Islet precursor cell (in vitro differentiated cells): ENCODE measurements around the gene SOX8.

Experiments
- DNase-seq: peaks from one replicate; pipeline ENCODE4 v3.0.0-alpha.2; 2018

The SOX8 gene

GRCh38 chr16:1010815-1011214 is 29.2 kb downstream of the SOX8 start:
- DNase-seq, result no peak

GRCh38 chr16:1011316-1012082 is 29.9 kb downstream of the SOX8 start:
- no peak for DNase-seq

- no peak for DNase-seq
Measured at GRCh38 chr16:1012135-1012534, 30.6 kb downstream of the SOX8 start.

- DNase-seq, result no peak
Measured at GRCh38 chr16:1012722-1013592, 31.4 kb downstream of the SOX8 start.

- DNase-seq, result no peak
Measured at GRCh38 chr16:1013593-1013900, 32.0 kb downstream of the SOX8 start.

- no peak for DNase-seq
Measured at GRCh38 chr16:1014221-1014620, 32.7 kb downstream of the SOX8 start.

GRCh38 chr16:1014771-1015495 is 33.4 kb downstream of the SOX8 start:
- peak; percentile 80 for DNase-seq

- no peak for DNase-seq
Measured at GRCh38 chr16:1018447-1019198, 37.1 kb downstream of the SOX8 start.

GRCh38 chr16:1019231-1020090 is 37.9 kb downstream of the SOX8 start:
- DNase-seq, result no peak

- DNase-seq, result no peak
Measured at GRCh38 chr16:1020091-1020399, 38.5 kb downstream of the SOX8 start.

- no peak for DNase-seq
Measured at GRCh38 chr16:1020591-1020990, 39.0 kb downstream of the SOX8 start.

- DNase-seq, result no peak
Measured at GRCh38 chr16:1021553-1022160, 40.1 kb downstream of the SOX8 start.

GRCh38 chr16:1022466-1022865 is 40.9 kb downstream of the SOX8 start:
- no peak for DNase-seq

GRCh38 chr16:1024138-1024537 is 42.6 kb downstream of the SOX8 start:
- no peak for DNase-seq

GRCh38 chr16:1025183-1025809 is 43.7 kb downstream of the SOX8 start:
- peak; percentile 77 for DNase-seq

GRCh38 chr16:1026057-1026783 is 44.6 kb downstream of the SOX8 start:
- DNase-seq, result no peak

- DNase-seq, result no peak
Measured at GRCh38 chr16:1026784-1027500, 45.4 kb downstream of the SOX8 start.

- DNase-seq, result no peak
Measured at GRCh38 chr16:1027501-1027815, 45.9 kb downstream of the SOX8 start.

- DNase-seq, result no peak
Measured at GRCh38 chr16:1028056-1028455, 46.5 kb downstream of the SOX8 start.
